Measurements from ENCODE around the gene KIAA1614.

The KIAA1614 gene

GRCh38 chr1:180909005-180909414, 3.7 kb upstream of the KIAA1614 start:
- DNase-seq, result no peak

- no peak for DNase-seq
Measured at GRCh38 chr1:180909462-180909976, 3.2 kb upstream of the KIAA1614 start.

GRCh38 chr1:180911640-180912191, 981 bp upstream of the KIAA1614 start:
- no peak for DNase-seq

- DNase-seq, result no peak
Measured at GRCh38 chr1:180912211-180912800, 391 bp upstream of the KIAA1614 start.

GRCh38 chr1:180915426-180915965, 2.8 kb downstream of the KIAA1614 start:
- DNase-seq, result no peak

- no peak for DNase-seq
Measured at GRCh38 chr1:180916012-180916770, 3.5 kb downstream of the KIAA1614 start.

- no peak for DNase-seq
Measured at GRCh38 chr1:180916771-180917170, 4.1 kb downstream of the KIAA1614 start.

GRCh38 chr1:180917306-180918065, 4.8 kb downstream of the KIAA1614 start:
- DNase-seq, result no peak

GRCh38 chr1:180918519-180918918, 5.8 kb downstream of the KIAA1614 start:
- DNase-seq, result no peak

GRCh38 chr1:180919183-180919700, 6.5 kb downstream of the KIAA1614 start:
- DNase-seq, result no peak

- no peak for DNase-seq
Measured at GRCh38 chr1:180920193-180920592, 7.5 kb downstream of the KIAA1614 start.

GRCh38 chr1:180920702-180921101, 8.0 kb downstream of the KIAA1614 start:
- DNase-seq, result no peak

GRCh38 chr1:180921386-180921785, 8.7 kb downstream of the KIAA1614 start:
- no peak for DNase-seq

- no peak for DNase-seq
Measured at GRCh38 chr1:180921891-180922630, 9.4 kb downstream of the KIAA1614 start.

GRCh38 chr1:180922631-180923015, 9.9 kb downstream of the KIAA1614 start:
- no peak for DNase-seq

GRCh38 chr1:180923021-180923841, 10.5 kb downstream of the KIAA1614 start:
- no peak for DNase-seq

- no peak for DNase-seq
Measured at GRCh38 chr1:180923887-180924286, 11.2 kb downstream of the KIAA1614 start.

- no peak for DNase-seq
Measured at GRCh38 chr1:180924939-180925338, 12.2 kb downstream of the KIAA1614 start.

GRCh38 chr1:180925471-180926051, 12.9 kb downstream of the KIAA1614 start:
- DNase-seq, result no peak

- DNase-seq, result no peak
Measured at GRCh38 chr1:180926164-180926981, 13.7 kb downstream of the KIAA1614 start.

All from kidney glomerular epithelial cell (primary cell).